Thoracic aorta (tissue), 2 donors: ENCODE data around the gene MCM6. TPM values are rescaled to one million over a fixed set of nuclear protein-coding genes. Genes with fewer than 3 reads are reported as not detected.

Experiments used
- ATAC-seq: fragments of 150-250 bp; one replicate; pipeline ENCODE4 v1.8.0; 2017; ENCODE audit warnings: low read depth; ENCODE audit not compliant: insufficient number of reproducible peaks, low FRiP score
- DNase-seq: peaks from one replicate; pipeline ENCODE4 v3.0.0-alpha.2; 2020; ENCODE audit warnings: low spot score
- H3K27ac ChIP-seq, 2 donors: fragments of 200-600 bp; sonication (generic); 1 replicate in 1 of 2; 2 replicates in 1 of 2; pipeline ENCODE4 v1.5.1; 2016; ENCODE audit warnings: mild to moderate bottlenecking in 2 of 2, moderate library complexity in 2 of 2
- H3K27me3 ChIP-seq: fragments of 200-600 bp; sonication (generic); replicated peaks from 2 replicates; pipeline ENCODE4 v1.6.0; 2016; ENCODE audit warnings: mild to moderate bottlenecking; ENCODE audit not compliant: insufficient read depth
- H3K36me3 ChIP-seq: fragments of 200-600 bp; sonication (generic); one replicate; pipeline ENCODE4 v1.5.1; 2016
- H3K4me1 ChIP-seq, 2 donors: fragments of 200-600 bp; sonication (generic); 1 replicate in 1 of 2; 2 replicates in 1 of 2; pipeline versions ENCODE4 v1.5.1 to v1.6.0; 2016; ENCODE audit warnings: low read depth in 2 of 2, mild to moderate bottlenecking in 1 of 2; ENCODE audit not compliant: control insufficient read depth in 1 of 2
- H3K4me3 ChIP-seq: fragments of 200-600 bp; sonication (generic); 2 replicates; pipeline ENCODE4 v1.5.1; 2016; ENCODE audit warnings: mild to moderate bottlenecking
- H3K9me3 ChIP-seq: fragments of 200-600 bp; sonication (generic); 2 replicates; pipeline ENCODE4 v1.5.1; 2016
- total RNA-seq, 2 donors: library from RNA; depleted of rRNA; stranded (reverse); fragments of >200 nt; gene quantifications; one replicate each; pipeline versions ENCODE4 v1.1.0 to v1.2.3, GENCODE V29; 2016
- TF ChIP-seq, protein P1 (sequence below): fragments of 200-600 bp; sonication (generic); IDR thresholded peaks from one replicate; pipeline ENCODE4 v1.5.1; 2019; ENCODE audit warnings: antibody characterized with exemption

The MCM6 gene
- 10 to 100 TPM in 1 of 2 donors, 1 to 10 TPM in 1; 8.7 to 16.9 TPM for total RNA-seq

DNA sequence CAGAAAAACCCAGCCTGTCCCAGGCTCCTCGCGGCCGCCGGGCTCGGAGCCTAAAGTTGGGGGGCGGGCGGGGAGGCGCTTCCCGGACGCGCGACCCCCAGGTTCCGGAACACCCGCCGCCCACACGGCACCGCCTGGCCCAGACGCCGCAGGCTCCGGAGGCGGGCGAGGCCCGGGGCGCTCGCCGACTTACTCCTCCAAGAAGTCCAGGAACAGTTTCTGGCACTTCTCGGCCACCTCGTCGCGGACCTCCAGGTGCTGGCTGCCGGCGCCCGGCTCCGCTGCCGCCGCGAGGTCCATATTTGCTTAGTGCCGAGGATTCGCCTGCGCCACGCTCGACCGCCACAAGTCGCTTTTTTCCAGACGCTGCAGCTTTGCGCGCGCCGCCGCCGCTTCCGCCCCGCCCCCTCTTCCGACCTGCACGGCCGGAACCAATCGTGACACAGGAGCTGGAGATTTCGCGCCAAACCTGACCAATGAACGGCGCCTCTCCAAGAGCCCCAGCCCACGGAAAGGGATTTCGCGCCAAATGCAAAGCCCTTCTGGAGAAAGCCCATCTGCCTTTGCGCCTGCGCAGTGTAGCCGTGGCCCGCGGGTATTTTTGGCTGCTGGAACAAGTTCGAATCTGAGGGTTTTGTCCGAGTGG, at the start of gene MCM6:
Gene MCM6 (minus strand): TSS at position 378 of the 646 bp plus-strand sequence. CDS start 78 bp downstream, at position 300.
- peak; percentile 92 for DNase-seq
- H3K4me3 ChIP-seq: peak within 1 kb of the TSS; percentile 85
- no peaks in the 10 kb centered on the region for H3K27me3 ChIP-seq
- ATAC-seq: peak; percentile 100
- peaks cover 0 to 12% of the 10 kb centered on the region in 2 donors for H3K4me1 ChIP-seq
- TF ChIP-seq, protein P1, sequence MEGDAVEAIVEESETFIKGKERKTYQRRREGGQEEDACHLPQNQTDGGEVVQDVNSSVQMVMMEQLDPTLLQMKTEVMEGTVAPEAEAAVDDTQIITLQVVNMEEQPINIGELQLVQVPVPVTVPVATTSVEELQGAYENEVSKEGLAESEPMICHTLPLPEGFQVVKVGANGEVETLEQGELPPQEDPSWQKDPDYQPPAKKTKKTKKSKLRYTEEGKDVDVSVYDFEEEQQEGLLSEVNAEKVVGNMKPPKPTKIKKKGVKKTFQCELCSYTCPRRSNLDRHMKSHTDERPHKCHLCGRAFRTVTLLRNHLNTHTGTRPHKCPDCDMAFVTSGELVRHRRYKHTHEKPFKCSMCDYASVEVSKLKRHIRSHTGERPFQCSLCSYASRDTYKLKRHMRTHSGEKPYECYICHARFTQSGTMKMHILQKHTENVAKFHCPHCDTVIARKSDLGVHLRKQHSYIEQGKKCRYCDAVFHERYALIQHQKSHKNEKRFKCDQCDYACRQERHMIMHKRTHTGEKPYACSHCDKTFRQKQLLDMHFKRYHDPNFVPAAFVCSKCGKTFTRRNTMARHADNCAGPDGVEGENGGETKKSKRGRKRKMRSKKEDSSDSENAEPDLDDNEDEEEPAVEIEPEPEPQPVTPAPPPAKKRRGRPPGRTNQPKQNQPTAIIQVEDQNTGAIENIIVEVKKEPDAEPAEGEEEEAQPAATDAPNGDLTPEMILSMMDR: peak; percentile 42
- peak within 1 kb of the TSS; percentile 74 to 88 for H3K27ac ChIP-seq
- H3K36me3 ChIP-seq: no peaks in the 10 kb centered on the region
- no peaks in the 10 kb centered on the region for H3K9me3 ChIP-seq

DNA sequence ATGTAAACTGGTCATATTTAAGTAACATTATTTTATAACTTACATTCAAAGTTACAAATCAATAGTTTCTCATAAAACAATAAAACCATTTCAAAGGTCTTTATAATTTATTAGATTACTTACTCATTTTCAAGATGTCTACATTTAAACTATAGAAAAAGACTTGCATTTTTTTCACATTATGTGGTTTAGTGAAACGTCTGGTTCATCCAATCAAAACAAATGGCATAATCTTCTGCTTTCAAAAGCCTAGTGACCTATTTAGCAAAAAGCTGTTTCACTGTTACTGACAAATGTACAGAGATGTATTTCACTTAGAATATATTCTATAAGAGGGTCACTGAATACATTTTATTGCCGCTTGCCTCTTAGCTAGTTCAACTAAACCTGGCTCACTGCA, 49.3 kb upstream of the MCM6 start:
- Histone ChIP-seq H3K9me3 (no peaks in the 10 kb centered on the region), H3K4me1 (peaks cover 0 to 4% of the 10 kb centered on the region in 2 donors), H3K27me3 (no peaks in the 10 kb centered on the region), H3K36me3 (peaks cover 15% of the 10 kb centered on the region), H3K4me3 (no peak overlapping the region), H3K27ac (no peak overlapping the region)
- TF ChIP-seq, protein P1: no peak
- DNase-seq: no peak
- no peak for ATAC-seq

DNA sequence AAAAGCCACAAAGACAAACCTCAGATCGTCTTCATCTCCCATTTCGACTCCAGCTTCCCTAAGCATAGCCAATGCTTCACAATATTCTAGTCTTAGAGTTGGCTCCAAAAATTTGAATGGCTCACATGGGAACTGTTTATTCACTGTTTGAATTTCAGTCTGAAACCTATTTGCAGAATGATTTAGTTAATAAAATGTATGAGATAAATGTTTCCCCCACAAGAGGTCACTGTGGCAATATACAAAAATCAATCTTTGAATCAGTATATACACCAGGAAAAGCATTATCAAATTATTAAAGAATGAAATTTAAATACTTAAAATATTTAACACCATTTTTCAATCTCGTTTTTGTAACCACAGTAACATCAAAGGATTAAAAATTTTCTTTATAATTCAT, 40.0 kb upstream of the MCM6 start:
- TF ChIP-seq, protein P1: peak; percentile 13
- Histone ChIP-seq H3K27me3 (no peaks in the 10 kb centered on the region), H3K4me1 (no peaks in the 10 kb centered on the region), H3K27ac (no peak overlapping the region), H3K4me3 (no peak overlapping the region), H3K9me3 (no peaks in the 10 kb centered on the region), H3K36me3 (peaks cover 3% of the 10 kb centered on the region)
- no peak for ATAC-seq
- no peak for DNase-seq

DNA sequence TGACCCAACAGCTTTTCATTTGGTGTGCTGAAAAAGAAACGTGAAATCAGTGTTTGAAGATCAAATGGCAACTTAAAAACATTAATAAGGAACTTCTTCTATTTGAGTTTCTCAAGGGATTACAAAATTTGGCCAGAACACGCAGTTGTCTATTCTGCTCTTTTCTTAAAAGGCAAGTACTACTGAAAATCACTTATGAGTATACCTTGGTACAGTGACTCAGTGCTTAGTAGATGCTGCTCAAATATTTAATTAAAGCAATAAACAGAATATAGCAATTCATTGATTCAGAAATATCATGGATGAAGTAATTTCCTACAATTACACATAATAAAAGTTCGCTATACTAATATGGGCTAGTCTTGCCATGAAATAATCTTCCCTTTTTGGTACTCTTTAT, 38.2 kb upstream of the MCM6 start:
- H3K9me3 ChIP-seq: no peaks in the 10 kb centered on the region
- H3K36me3 ChIP-seq: peaks cover 6% of the 10 kb centered on the region
- DNase-seq: no peak
- no peaks in the 10 kb centered on the region for H3K27me3 ChIP-seq
- no peak for ATAC-seq
- no peak overlapping the region for H3K4me3 ChIP-seq
- TF ChIP-seq, protein P1: no peak
- H3K4me1 ChIP-seq: no peaks in the 10 kb centered on the region
- no peak overlapping the region for H3K27ac ChIP-seq

DNA sequence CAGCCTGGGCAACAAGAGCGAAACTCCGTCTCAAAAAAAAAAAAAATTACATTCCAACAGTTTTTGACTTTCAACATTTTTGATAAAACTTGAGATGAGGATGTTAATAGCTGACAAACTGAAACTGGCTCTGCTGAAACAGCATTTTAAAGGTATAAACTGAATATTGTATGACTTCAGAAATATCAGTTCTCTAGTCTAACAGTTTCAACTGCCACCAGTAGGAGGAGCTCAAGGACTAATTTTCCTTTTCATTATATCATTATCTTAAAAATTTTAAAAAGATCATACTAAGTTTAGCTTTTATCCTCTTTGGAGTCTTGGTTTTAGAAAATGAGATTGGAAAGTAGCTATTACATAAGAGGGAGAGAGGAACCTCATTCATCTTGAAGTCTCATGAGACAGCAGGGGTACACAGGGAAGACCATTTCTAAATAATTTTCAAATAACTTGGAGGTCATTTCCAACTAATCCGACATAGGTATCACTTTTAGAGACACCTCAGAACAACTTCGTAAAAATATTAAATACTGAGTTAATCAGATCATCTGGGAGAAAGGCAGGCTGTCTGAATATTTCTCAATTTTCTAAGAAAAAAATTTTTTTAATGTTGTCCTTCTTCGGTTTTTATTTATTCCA, 37.6 kb upstream of the MCM6 start:
- Histone ChIP-seq H3K4me3 (no peak overlapping the region), H3K4me1 (no peaks in the 10 kb centered on the region), H3K27me3 (no peaks in the 10 kb centered on the region), H3K27ac (no peak overlapping the region), H3K9me3 (no peaks in the 10 kb centered on the region), H3K36me3 (peaks cover 6% of the 10 kb centered on the region)
- ATAC-seq (no peak), DNase-seq (no peak)
- TF ChIP-seq, protein P1: peak; percentile 72
